Activated B cell treated with CpG ODN at 0.5 μM for 24 hours (primary cell): ENCODE measurements around the gene ITM2B. TPM values are rescaled to one million over a fixed set of nuclear protein-coding genes. Genes with fewer than 3 reads are reported as not detected.

Experiments used
- ATAC-seq: fragments of 200-7000 bp; cut with Tn5 transposase; one replicate; pipeline ENCODE4 v1.10.0; 2021; ENCODE audit warnings: low read depth, mild to moderate bottlenecking, moderate library complexity
- CTCF ChIA-PET: fragments of 350-600 bp; sonication (Branson Sonifier 250); formaldehyde crosslinking; loops from one replicate; lab custom pipeline; 2021; ENCODE audit warnings: antibody characterized with exemption; lab: Charles Lee
- POLR2A ChIA-PET: fragments of 350-600 bp; sonication (Branson Sonifier 250); formaldehyde crosslinking; loops from one replicate; lab custom pipeline; 2021; ENCODE audit warnings: antibody characterized with exemption; lab: Charles Lee
- DNase-seq: peaks from one replicate; pipeline ENCODE4 v3.0.0; 2022
- H3K27ac Mint-ChIP-seq: one replicate; pipeline ENCODE4 v1.8.0; 2020; ENCODE audit warnings: mixed read lengths
- H3K27me3 Mint-ChIP-seq: one replicate; pipeline ENCODE4 v1.8.0; 2021; ENCODE audit warnings: mixed read lengths
- H3K36me3 Mint-ChIP-seq: one replicate; pipeline ENCODE4 v1.8.0; 2021; ENCODE audit warnings: low read depth, mixed read lengths
- H3K4me1 Mint-ChIP-seq: one replicate; pipeline ENCODE4 v1.8.0; 2021; ENCODE audit warnings: mixed read lengths
- H3K4me3 Mint-ChIP-seq: one replicate; pipeline ENCODE4 v1.8.0; 2020; ENCODE audit warnings: mild to moderate bottlenecking, mixed read lengths
- H3K9me3 Mint-ChIP-seq: one replicate; pipeline ENCODE4 v1.8.0; 2020; ENCODE audit warnings: mixed read lengths
- CTCF ChIP-seq: fragments of 200-600 bp; IDR thresholded peaks from one replicate; pipeline ENCODE4 v1.8.0; 2022; ENCODE audit warnings: antibody characterized with exemption, mild to moderate bottlenecking
- intact Hi-C: fragments of 100-400 bp; cut with micrococcal nuclease; formaldehyde crosslinking; loops from one replicate; pipeline ENCODE4 v1.15.1; 2024
- total RNA-seq: library from RNA; stranded (reverse); gene quantifications from 2 replicates; pipeline ENCODE4 v1.2.3, GENCODE V29; 2022

The ITM2B gene
- total RNA-seq, 1 donor from 2014 or later: 102 TPM

- no peaks in the 10 kb centered on the region for H3K36me3 Mint-ChIP-seq
- DNase-seq (no peak), ATAC-seq (no peak)
- no peak overlapping the region for H3K27ac Mint-ChIP-seq
- ChIA-PET CTCF (no interaction called here), POLR2A (no interaction called here)
- intact Hi-C loops: no loop called here
- no peaks in the 10 kb centered on the region for H3K9me3 Mint-ChIP-seq
- no peak for TF ChIP-seq CTCF
- no peak overlapping the region for H3K4me3 Mint-ChIP-seq
- no peaks in the 10 kb centered on the region for H3K27me3 Mint-ChIP-seq
- H3K4me1 Mint-ChIP-seq: peaks cover 21% of the 10 kb centered on the region
Observed at GRCh38 chr13:48281556-48281955, 48.5 kb downstream of the ITM2B start.

GRCh38 chr13:48291730-48292129, 58.7 kb downstream of the ITM2B start:
- no peak for DNase-seq
- POLR2A ChIA-PET: interaction anchor here (3.2 kb wide), 1 partner anchor 12 kb away, joined by 17 read pairs; the partner anchor contains the start of gene RB1

GRCh38 chr13:48292650-48293049, 59.6 kb downstream of the ITM2B start:
- CTCF ChIA-PET: no interaction called here
- no peaks in the 10 kb centered on the region for H3K9me3 Mint-ChIP-seq
- POLR2A ChIA-PET: interaction anchor here (3.2 kb wide), 1 partner anchor 11 kb away, joined by 17 read pairs; the partner anchor contains the start of gene RB1
- no peaks in the 10 kb centered on the region for H3K27me3 Mint-ChIP-seq
- H3K36me3 Mint-ChIP-seq: no peaks in the 10 kb centered on the region
- no peak for TF ChIP-seq CTCF
- H3K4me1 Mint-ChIP-seq: peaks cover 9% of the 10 kb centered on the region
- H3K4me3 Mint-ChIP-seq: no peak overlapping the region
- DNase-seq (no peak), ATAC-seq (no peak)
- intact Hi-C loops: no loop called here
- H3K27ac Mint-ChIP-seq: no peak overlapping the region

More at GRCh38 chr13:48291730-48292129, 58.7 kb downstream of the ITM2B start:
- CTCF ChIA-PET: interaction anchor here (1.2 kb wide), 1 partner anchor 289 kb away, joined by 3 read pairs; no protein-coding TSS in a partner anchor
- TF ChIP-seq CTCF: no peak
- Mint-ChIP-seq H3K4me1 (peaks cover 17% of the 10 kb centered on the region), H3K4me3 (no peak overlapping the region), H3K9me3 (no peaks in the 10 kb centered on the region), H3K36me3 (no peaks in the 10 kb centered on the region), H3K27me3 (no peaks in the 10 kb centered on the region), H3K27ac (no peak overlapping the region)
- no peak for ATAC-seq
- intact Hi-C loops: no loop called here

- no peak for TF ChIP-seq CTCF
- CTCF ChIA-PET: no interaction called here
Observed at GRCh38 chr13:48294653-48295052, 61.6 kb downstream of the ITM2B start.

GRCh38 chr13:48295271-48295670, 62.3 kb downstream of the ITM2B start:
- Mint-ChIP-seq H3K27me3 (no peaks in the 10 kb centered on the region), H3K4me3 (no peak overlapping the region), H3K27ac (no peak overlapping the region), H3K4me1 (peaks cover 11% of the 10 kb centered on the region), H3K36me3 (no peaks in the 10 kb centered on the region), H3K9me3 (no peaks in the 10 kb centered on the region)
- no peak for ATAC-seq
- TF ChIP-seq CTCF: no peak
- no peak for DNase-seq
- CTCF ChIA-PET: no interaction called here
- POLR2A ChIA-PET: no interaction called here
- intact Hi-C loops: no loop called here

More at GRCh38 chr13:48294653-48295052, 61.6 kb downstream of the ITM2B start:
- Mint-ChIP-seq H3K36me3 (no peaks in the 10 kb centered on the region), H3K27ac (no peak overlapping the region), H3K4me1 (peaks cover 8% of the 10 kb centered on the region), H3K9me3 (no peaks in the 10 kb centered on the region), H3K27me3 (no peaks in the 10 kb centered on the region), H3K4me3 (no peak overlapping the region)
- intact Hi-C loops: no loop called here
- DNase-seq (no peak), ATAC-seq (no peak)
- POLR2A ChIA-PET: no interaction called here
